CD8-positive, alpha-beta memory T cell (primary cell): Measurements from ENCODE around the gene MGMT. TPM values are rescaled to one million over a fixed set of nuclear protein-coding genes. Genes with fewer than 3 reads are reported as not detected.

ENCODE experiments used
- CTCF ChIA-PET: fragments of 350-600 bp; sonication (Branson Sonifier 250); formaldehyde crosslinking; loops from one replicate; lab custom pipeline; 2021; ENCODE audit warnings: antibody characterized with exemption; lab: Charles Lee
- POLR2A ChIA-PET: fragments of 350-600 bp; sonication (Branson Sonifier 250); formaldehyde crosslinking; loops from one replicate; lab custom pipeline; 2021; ENCODE audit warnings: antibody characterized with exemption; lab: Charles Lee
- DNase-seq, 5 donors: peaks; one replicate each; pipeline versions ENCODE4 v3.0.0 to v3.0.0-alpha.2; 2020 to 2022; ENCODE audit warnings: mixed read lengths in 1 of 5
- H3K27ac ChIP-seq: one replicate; pipeline ENCODE4 v1.7.0; 2013; ENCODE audit warnings: low read depth, mild to moderate bottlenecking, low read length, moderate library complexity
- H3K27me3 ChIP-seq: 2 replicates; pipeline ENCODE4 v1.7.0; 2013; ENCODE audit warnings: low read length, mild to moderate bottlenecking; ENCODE audit not compliant: insufficient read depth, poor library complexity, severe bottlenecking
- H3K36me3 ChIP-seq: 2 replicates; pipeline ENCODE4 v1.7.0; 2013; ENCODE audit warnings: mild to moderate bottlenecking, low read length, moderate library complexity; ENCODE audit not compliant: insufficient read depth
- H3K4me1 ChIP-seq: 2 replicates; pipeline ENCODE4 v1.7.0; 2013; ENCODE audit warnings: mild to moderate bottlenecking, low read length, moderate library complexity; ENCODE audit not compliant: insufficient read depth
- H3K4me3 ChIP-seq: 2 replicates; pipeline ENCODE4 v1.7.0; 2013; ENCODE audit warnings: mild to moderate bottlenecking, low read length
- H3K9me3 ChIP-seq: 2 replicates; pipeline ENCODE4 v1.7.0; 2013; ENCODE audit warnings: mild to moderate bottlenecking, low read length
- H3K27ac Mint-ChIP-seq, 8 donors: one replicate each; pipeline ENCODE4 v1.8.0; 2020 to 2021; ENCODE audit warnings: mixed read lengths in 8 of 8, mild to moderate bottlenecking in 6 of 8, inconsistent platforms in 3 of 8, moderate library complexity in 3 of 8
- H3K27me3 Mint-ChIP-seq, 2 donors: one replicate each; pipeline ENCODE4 v1.8.0; 2020 to 2021; ENCODE audit warnings: mixed read lengths in 2 of 2, mild to moderate bottlenecking in 1 of 2, moderate library complexity in 1 of 2
- H3K36me3 Mint-ChIP-seq, 3 donors: one replicate each; pipeline ENCODE4 v1.8.0; 2020 to 2021; ENCODE audit warnings: mixed read lengths in 3 of 3, inconsistent platforms in 1 of 3, mild to moderate bottlenecking in 1 of 3
- H3K4me1 Mint-ChIP-seq, 3 donors: one replicate each; pipeline ENCODE4 v1.8.0; 2020 to 2021; ENCODE audit warnings: mixed read lengths in 3 of 3, inconsistent platforms in 1 of 3, mild to moderate bottlenecking in 1 of 3
- H3K4me3 Mint-ChIP-seq, 7 donors: one replicate each; pipeline ENCODE4 v1.8.0; 2020 to 2021; ENCODE audit warnings: mixed read lengths in 7 of 7, mild to moderate bottlenecking in 6 of 7, moderate library complexity in 4 of 7, inconsistent platforms in 2 of 7
- H3K9me3 Mint-ChIP-seq, 5 donors: one replicate each; pipeline ENCODE4 v1.8.0; 2020 to 2022; ENCODE audit warnings: mixed read lengths in 5 of 5, mild to moderate bottlenecking in 3 of 5, moderate library complexity in 2 of 5, inconsistent platforms in 1 of 5
- polyA plus RNA-seq: library from polyadenylated mRNA; unstranded; fragments of 300-500 nt; fragmentation: Illumina TruSeq; gene quantifications from one replicate; pipeline ENCODE4 v1.2.3, GENCODE V29; 2021
- total RNA-seq, 2 experiments: library from RNA; stranded (reverse); gene quantifications; one replicate each; pipeline ENCODE4 v1.2.3, GENCODE V29; 2021

The MGMT gene
- total and polyA plus RNA-seq, 3 experiments from 2014 or later = 19.7 to 31.7 (median 22.4) TPM

- no peak overlapping the region for H3K27ac ChIP-seq
- Mint-ChIP-seq H3K4me3 (no peak overlapping the region), H3K27me3 (peaks cover 0 to 1% of the 10 kb centered on the region in 2 donors), H3K9me3 (peaks cover 0 to 72% (median 2%) of the 10 kb centered on the region in 5 donors), H3K36me3 (peaks cover 20 to 60% (median 41%) of the 10 kb centered on the region in 3 donors), H3K27ac (peak overlapping the region in 2 of 8 donors; percentile 21 to 24), H3K4me1 (peaks cover 2 to 5% (median 3%) of the 10 kb centered on the region in 3 donors)
- H3K36me3 ChIP-seq = no peaks in the 10 kb centered on the region
- H3K4me1 ChIP-seq = no peaks in the 10 kb centered on the region
- ChIA-PET CTCF (no interaction called here), POLR2A (no interaction called here)
- DNase-seq = no peak
- H3K27me3 ChIP-seq = no peaks in the 10 kb centered on the region
- H3K9me3 ChIP-seq = no peaks in the 10 kb centered on the region
- no peak overlapping the region for H3K4me3 ChIP-seq
These were observed 237.9 kb downstream of the MGMT start for GRCh38 chr10:129704786-129705525.

GRCh38 chr10:129705676-129706075 lies 238.6 kb downstream of the MGMT start:
- H3K4me1 Mint-ChIP-seq = peaks cover 2 to 5% (median 3%) of the 10 kb centered on the region in 3 donors
- peaks cover 0 to 1% of the 10 kb centered on the region in 2 donors for H3K27me3 Mint-ChIP-seq
- ChIA-PET CTCF (no interaction called here), POLR2A (no interaction called here)
- no peak overlapping the region for H3K4me3 Mint-ChIP-seq
- H3K27ac Mint-ChIP-seq = no peak overlapping the region
- Histone ChIP-seq H3K9me3 (no peaks in the 10 kb centered on the region), H3K4me3 (no peak overlapping the region), H3K4me1 (no peaks in the 10 kb centered on the region), H3K36me3 (no peaks in the 10 kb centered on the region), H3K27ac (no peak overlapping the region), H3K27me3 (no peaks in the 10 kb centered on the region)
- peaks cover 0 to 73% (median 2%) of the 10 kb centered on the region in 5 donors for H3K9me3 Mint-ChIP-seq
- H3K36me3 Mint-ChIP-seq = peaks cover 25 to 59% (median 44%) of the 10 kb centered on the region in 3 donors
- DNase-seq = no peak

- peak overlapping the region in 1 of 8 donors; percentile 33 for H3K27ac Mint-ChIP-seq
- DNase-seq = no peak
- peaks cover 0 to 1% of the 10 kb centered on the region in 2 donors for H3K27me3 Mint-ChIP-seq
- peaks cover 0 to 75% (median 2%) of the 10 kb centered on the region in 5 donors for H3K9me3 Mint-ChIP-seq
- H3K4me3 Mint-ChIP-seq = no peak overlapping the region
- Histone ChIP-seq H3K27ac (no peak overlapping the region), H3K4me3 (no peak overlapping the region), H3K27me3 (no peaks in the 10 kb centered on the region), H3K4me1 (no peaks in the 10 kb centered on the region), H3K36me3 (no peaks in the 10 kb centered on the region), H3K9me3 (no peaks in the 10 kb centered on the region)
- peaks cover 2 to 5% (median 3%) of the 10 kb centered on the region in 3 donors for H3K4me1 Mint-ChIP-seq
- peaks cover 25 to 61% (median 48%) of the 10 kb centered on the region in 3 donors for H3K36me3 Mint-ChIP-seq
- ChIA-PET CTCF (no interaction called here), POLR2A (no interaction called here)
These were observed 239.0 kb downstream of the MGMT start for GRCh38 chr10:129706081-129706480.

GRCh38 chr10:129706523-129706922 lies 239.5 kb downstream of the MGMT start:
- H3K4me1 Mint-ChIP-seq = peaks cover 2 to 5% (median 3%) of the 10 kb centered on the region in 3 donors
- peak overlapping the region in 1 of 8 donors; percentile 85 for H3K27ac Mint-ChIP-seq
- ChIA-PET POLR2A (no interaction called here), CTCF (no interaction called here)
- H3K4me3 ChIP-seq = no peak overlapping the region
- H3K36me3 ChIP-seq = no peaks in the 10 kb centered on the region
- no peak overlapping the region for H3K4me3 Mint-ChIP-seq
- DNase-seq = no peak
- peaks cover 0 to 1% of the 10 kb centered on the region in 2 donors for H3K27me3 Mint-ChIP-seq
- no peaks in the 10 kb centered on the region for H3K27me3 ChIP-seq
- no peaks in the 10 kb centered on the region for H3K4me1 ChIP-seq
- peaks cover 25 to 61% (median 52%) of the 10 kb centered on the region in 3 donors for H3K36me3 Mint-ChIP-seq
- no peaks in the 10 kb centered on the region for H3K9me3 ChIP-seq
- H3K27ac ChIP-seq = no peak overlapping the region
- H3K9me3 Mint-ChIP-seq = peaks cover 0 to 75% (median 2%) of the 10 kb centered on the region in 5 donors

GRCh38 chr10:129707406-129708388 lies 240.7 kb downstream of the MGMT start:
- Mint-ChIP-seq H3K4me1 (peaks cover 2 to 4% (median 3%) of the 10 kb centered on the region in 3 donors), H3K27ac (no peak overlapping the region), H3K4me3 (no peak overlapping the region), H3K36me3 (peaks cover 26 to 67% (median 59%) of the 10 kb centered on the region in 3 donors), H3K27me3 (peaks cover 0 to 1% of the 10 kb centered on the region in 2 donors), H3K9me3 (peaks cover 0 to 73% (median 2%) of the 10 kb centered on the region in 5 donors)
- DNase-seq = no peak
- ChIA-PET POLR2A (no interaction called here), CTCF (no interaction called here)
- Histone ChIP-seq H3K4me3 (no peak overlapping the region), H3K36me3 (no peaks in the 10 kb centered on the region), H3K27me3 (no peaks in the 10 kb centered on the region), H3K9me3 (no peaks in the 10 kb centered on the region), H3K27ac (no peak overlapping the region), H3K4me1 (no peaks in the 10 kb centered on the region)

GRCh38 chr10:129709101-129709500 lies 242.1 kb downstream of the MGMT start:
- Mint-ChIP-seq H3K36me3 (peaks cover 24 to 71% (median 61%) of the 10 kb centered on the region in 3 donors), H3K9me3 (peaks cover 0 to 72% (median 2%) of the 10 kb centered on the region in 5 donors), H3K27ac (no peak overlapping the region), H3K4me1 (no peaks in the 10 kb centered on the region), H3K4me3 (no peak overlapping the region), H3K27me3 (no peaks in the 10 kb centered on the region)
- Histone ChIP-seq H3K9me3 (no peaks in the 10 kb centered on the region), H3K36me3 (no peaks in the 10 kb centered on the region), H3K27ac (no peak overlapping the region), H3K4me1 (no peaks in the 10 kb centered on the region), H3K27me3 (no peaks in the 10 kb centered on the region), H3K4me3 (no peak overlapping the region)
- DNase-seq = no peak
- ChIA-PET POLR2A (no interaction called here), CTCF (no interaction called here)

- Histone ChIP-seq H3K4me3 (no peak overlapping the region), H3K27me3 (no peaks in the 10 kb centered on the region), H3K36me3 (no peaks in the 10 kb centered on the region), H3K27ac (no peak overlapping the region), H3K4me1 (no peaks in the 10 kb centered on the region), H3K9me3 (no peaks in the 10 kb centered on the region)
- POLR2A ChIA-PET = no interaction called here
- H3K9me3 Mint-ChIP-seq = peaks cover 0 to 66% (median 2%) of the 10 kb centered on the region in 5 donors
- H3K27me3 Mint-ChIP-seq = no peaks in the 10 kb centered on the region
- no peak overlapping the region for H3K4me3 Mint-ChIP-seq
- CTCF ChIA-PET = no interaction called here
- DNase-seq = no peak
- H3K27ac Mint-ChIP-seq = no peak overlapping the region
- peaks cover 24 to 63% (median 61%) of the 10 kb centered on the region in 3 donors for H3K36me3 Mint-ChIP-seq
- no peaks in the 10 kb centered on the region for H3K4me1 Mint-ChIP-seq
These were observed 242.8 kb downstream of the MGMT start for GRCh38 chr10:129709627-129710509.
